ENCODE data around the gene POLR2I.

The POLR2I gene

DNA sequence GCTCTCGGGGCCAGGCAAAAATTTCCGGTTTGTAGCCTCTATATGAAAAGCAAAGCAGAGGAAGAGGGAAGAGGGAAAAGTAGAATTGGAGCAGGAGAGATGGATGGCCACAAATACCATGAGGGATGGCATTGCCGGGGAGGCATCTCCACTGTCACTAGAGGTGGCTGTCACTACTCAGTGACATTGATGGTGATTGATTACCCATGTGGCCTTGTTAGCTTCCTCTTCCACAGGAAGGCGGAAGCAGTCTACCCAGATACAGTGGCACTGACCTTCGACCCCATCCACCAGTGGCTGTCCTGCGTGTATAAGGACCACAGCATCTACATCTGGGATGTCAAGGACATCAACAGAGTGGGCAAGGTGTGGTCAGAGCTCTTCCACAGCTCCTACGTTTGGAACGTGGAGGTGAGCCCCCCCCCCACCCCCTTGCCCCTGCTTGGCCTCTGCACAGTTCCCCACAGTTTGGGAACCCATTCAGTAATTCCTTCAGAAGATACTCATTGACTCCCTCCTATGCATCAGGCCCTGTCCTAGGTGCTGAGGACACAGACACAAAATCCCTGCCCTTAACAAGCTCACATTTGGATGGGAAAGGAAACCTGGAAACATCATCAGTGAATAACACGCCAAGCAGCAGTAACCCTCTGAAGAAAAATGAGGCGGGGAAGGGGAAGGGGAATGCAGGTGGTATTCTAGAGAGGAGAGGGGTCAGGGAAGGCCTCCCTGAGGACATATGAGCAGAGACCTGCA, 41.4 kb downstream of the POLR2I start:
- TF ChIP-seq GATA3 (IDR thresholded peaks at IDR 0.05; ENCODE audit: low read depth, low read length) (no peak), GATA2 (IDR thresholded peaks at IDR 0.05; ENCODE audit: low read depth, low read length) (no peak)

DNA sequence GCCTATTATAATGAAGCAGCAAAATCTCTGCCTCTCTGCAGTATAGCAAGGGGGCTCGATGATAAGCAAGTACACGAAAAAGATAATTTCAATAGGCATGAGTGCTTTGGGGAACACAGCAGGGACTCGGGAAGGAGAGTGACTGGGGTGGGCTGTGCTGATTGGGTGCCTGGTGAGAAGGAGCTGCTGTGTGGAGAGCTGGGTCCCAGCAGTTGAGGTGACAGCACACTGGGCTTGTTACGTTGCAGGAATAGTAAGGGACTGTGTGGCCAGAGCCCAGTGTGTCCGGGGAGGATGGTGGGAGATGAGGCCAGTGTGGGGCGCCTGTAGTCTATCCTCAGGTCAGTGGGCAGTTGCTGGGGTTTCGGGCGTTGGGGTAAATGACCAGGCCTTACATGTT, 42.6 kb downstream of the POLR2I start:
- no peak for TF ChIP-seq GATA3 (IDR thresholded peaks at IDR 0.05; ENCODE audit: low read depth, low read length)
- no peak for TF ChIP-seq GATA2 (IDR thresholded peaks at IDR 0.05; ENCODE audit: low read depth, low read length)

DNA sequence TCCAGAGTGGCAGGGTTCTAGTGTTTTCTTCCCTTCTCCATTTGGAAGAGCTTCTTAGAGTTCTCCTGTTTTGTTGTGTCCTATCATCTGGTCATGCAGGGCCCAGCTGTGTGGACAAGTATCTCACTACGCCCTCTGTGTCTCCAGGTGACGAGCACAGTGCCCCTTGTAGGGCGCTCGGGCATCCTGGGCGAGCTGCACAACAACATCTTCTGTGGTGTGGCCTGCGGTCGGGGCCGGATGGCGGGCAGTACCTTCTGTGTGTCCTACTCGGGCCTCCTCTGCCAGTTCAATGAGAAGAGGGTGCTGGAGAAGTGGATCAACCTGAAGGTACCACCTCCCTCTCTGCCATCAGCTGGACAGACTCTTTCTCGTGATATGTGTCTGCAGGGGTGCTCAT, 47.0 kb downstream of the POLR2I start:
- TF ChIP-seq GATA3 (IDR thresholded peaks at IDR 0.05; ENCODE audit: low read depth, low read length) (no peak), GATA2 (IDR thresholded peaks at IDR 0.05; ENCODE audit: low read depth, low read length) (no peak)

DNA sequence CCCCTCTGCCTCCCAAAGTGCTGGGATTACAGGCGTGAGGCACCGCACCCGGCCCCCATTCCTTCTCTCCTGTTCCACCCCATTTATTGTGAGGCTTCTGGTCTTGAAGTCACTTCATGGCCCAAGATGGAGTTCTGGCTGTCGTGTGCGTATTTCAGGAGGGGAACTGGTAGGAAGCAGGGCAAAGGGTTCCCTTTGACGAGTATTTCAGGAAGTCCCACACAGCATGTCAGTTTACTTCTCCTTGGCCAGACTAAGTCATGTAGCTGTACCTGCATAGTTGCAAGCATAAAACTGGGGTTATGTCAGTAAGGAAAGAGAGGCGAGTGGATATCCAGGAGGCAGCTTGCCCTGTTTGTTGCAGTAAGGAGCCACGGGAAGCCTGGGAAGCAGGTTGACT, 49.8 kb downstream of the POLR2I start:
- TF ChIP-seq GATA3 (IDR thresholded peaks at IDR 0.05; ENCODE audit: low read depth, low read length) (no peak), GATA2 (IDR thresholded peaks at IDR 0.05; ENCODE audit: low read depth, low read length) (no peak)
